Stomach (tissue), 9 donors: ENCODE results near the gene TRIM69. TPM values are rescaled to one million over a fixed set of nuclear protein-coding genes. Genes with fewer than 3 reads are reported as not detected.
"Not testable (repeated sequence)": the region's sequence is repeated elsewhere in the genome, so short reads cannot be mapped to it uniquely, and the experiment has no call there.

Experiments used
- DNase-seq, 2 donors: peaks; one replicate each; pipeline versions ENCODE4 v3.0.0 to v3.0.0-alpha.2; 2013 to 2019
- H3K27ac ChIP-seq, 5 donors: fragments of 200-600 bp in 4 of 5; sonication (generic) in 4 of 5; one replicate each; pipeline ENCODE4 v1.5.1; 2013 to 2019; ENCODE audit warnings: mild to moderate bottlenecking in 1 of 5, moderate library complexity in 1 of 5
- H3K27me3 ChIP-seq, 3 donors: fragments of 200-600 bp; sonication (generic); one replicate each; pipeline ENCODE4 v1.5.1; 2017 to 2019; ENCODE audit warnings: mixed run types in 1 of 3
- H3K36me3 ChIP-seq, 4 donors: fragments of 200-600 bp; sonication (generic); 1 replicate in 3 of 4; 2 replicates in 1 of 4; pipeline ENCODE4 v1.5.1; 2016 to 2019
- H3K4me1 ChIP-seq, 4 donors: fragments of 200-600 bp; sonication (generic); one replicate each; pipeline ENCODE4 v1.5.1; 2016 to 2019
- H3K4me3 ChIP-seq, 4 donors: fragments of 200-600 bp; sonication (generic) in 3 of 4; one replicate each; pipeline ENCODE4 v1.5.1; 2016 to 2019; ENCODE audit warnings: mild to moderate bottlenecking in 1 of 4
- H3K9me3 ChIP-seq, 4 donors: fragments of 200-600 bp; sonication (generic); one replicate each; pipeline ENCODE4 v1.5.1; 2016 to 2019
- EP300 ChIP-seq: sonication (generic); formaldehyde crosslinking; IDR thresholded peaks from one replicate; pipeline ENCODE4 v1.6.1; 2017; ENCODE audit warnings: antibody characterized with exemption
- POLR2A ChIP-seq, 4 donors: fragments of 450-650 bp; IDR thresholded peaks; one replicate each; pipeline ENCODE4 v1.6.1; 2016; ENCODE audit warnings: antibody characterized with exemption in 4 of 4, control low read depth in 2 of 4, mild to moderate bottlenecking in 1 of 4, moderate library complexity in 1 of 4
- POLR2AphosphoS5 ChIP-seq, 3 donors: sonication (generic); formaldehyde crosslinking; IDR thresholded peaks; one replicate each; pipeline ENCODE4 v1.6.1; 2016; ENCODE audit warnings: antibody characterized with exemption in 3 of 3
- WGBS, 5 donors: extraction: QIAGEN DNeasy Blood & Tissue Kit in 3 of 5; methylation state at CpG; one replicate each; pipeline versions ENCODE4 v1.1.5 to v1.1.7; 2013 to 2018; 5-methylcytosine and 5-hydroxymethylcytosine counted together
- intact Hi-C: fragments of 100-400 bp; cut with DNase I; formaldehyde crosslinking; loops from one replicate; pipeline ENCODE4 v1.15.1; 2023; ENCODE audit warnings: low total_unique reads
- polyA plus RNA-seq, 3 donors: library from polyadenylated mRNA; stranded (reverse); fragments of 200-250 nt; gene quantifications; one replicate each; pipeline ENCODE4 v1.2.3, GENCODE V29; 2013
- total RNA-seq, 5 donors: library from RNA; depleted of rRNA; stranded (reverse); fragments of >200 nt; gene quantifications; one replicate each; pipeline versions ENCODE4 v1.1.0 to v1.2.3, GENCODE V29; 2014 to 2016
- TF ChIP-seq, protein P1 (sequence below), 7 experiments: fragments of 450-650 bp in 4 of 7; fragments of 200-600 bp in 3 of 7; sonication (generic) in 3 of 7; IDR thresholded peaks; one replicate each; pipeline ENCODE4 v1.5.1; 2016 to 2019; ENCODE audit warnings: antibody characterized with exemption in 7 of 7, control low read depth in 2 of 7, mild to moderate bottlenecking in 1 of 7
- donor health status: healthy with polysubstance abuse.
- donor health status: Bipolar disorder and iron deficiency.
- donor health status: healthy.

TRIM69 gene
- total and polyA plus RNA-seq, 8 donors, result 0.58 to 43.8 (median 8.7) TPM

DNA sequence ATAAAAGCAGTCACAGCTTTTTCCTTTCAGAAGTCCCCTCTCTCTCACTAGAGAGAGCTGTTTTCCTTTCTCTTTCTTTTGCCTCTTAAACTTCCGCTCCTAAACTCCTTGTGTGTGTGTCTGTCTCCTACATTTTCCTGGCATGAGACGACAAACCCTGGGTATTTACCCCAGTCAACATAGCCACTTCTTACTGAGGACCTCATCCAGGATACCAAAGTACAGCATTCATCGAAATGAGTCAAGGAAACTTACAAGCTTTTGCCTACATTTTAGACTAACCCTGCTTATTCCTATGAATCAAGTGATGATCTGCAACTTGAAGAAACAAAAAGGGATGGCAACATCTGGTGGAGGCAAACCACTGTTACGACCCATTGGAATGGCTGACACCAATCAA is 41.9 kb upstream of the TRIM69 start:
- Histone ChIP-seq H3K4me3 (no peak overlapping the region), H3K27ac (no peak overlapping the region), H3K9me3 (peaks cover 0 to 3% (median 0%) of the 10 kb centered on the region in 4 donors), H3K27me3 (no peaks in the 10 kb centered on the region), H3K36me3 (no peaks in the 10 kb centered on the region), H3K4me1 (no peaks in the 10 kb centered on the region)
- 75 to 89% (median 79%) methylated on average over 4 of the region's 4 CpGs for WGBS, 5 donors
- DNase-seq, result no peak
- TF ChIP-seq POLR2A (IDR thresholded peaks at IDR 0.05) (no peak), POLR2AphosphoS5 (IDR thresholded peaks at IDR 0.05) (no peak), EP300 (no peak)
- TF ChIP-seq, protein P1, sequence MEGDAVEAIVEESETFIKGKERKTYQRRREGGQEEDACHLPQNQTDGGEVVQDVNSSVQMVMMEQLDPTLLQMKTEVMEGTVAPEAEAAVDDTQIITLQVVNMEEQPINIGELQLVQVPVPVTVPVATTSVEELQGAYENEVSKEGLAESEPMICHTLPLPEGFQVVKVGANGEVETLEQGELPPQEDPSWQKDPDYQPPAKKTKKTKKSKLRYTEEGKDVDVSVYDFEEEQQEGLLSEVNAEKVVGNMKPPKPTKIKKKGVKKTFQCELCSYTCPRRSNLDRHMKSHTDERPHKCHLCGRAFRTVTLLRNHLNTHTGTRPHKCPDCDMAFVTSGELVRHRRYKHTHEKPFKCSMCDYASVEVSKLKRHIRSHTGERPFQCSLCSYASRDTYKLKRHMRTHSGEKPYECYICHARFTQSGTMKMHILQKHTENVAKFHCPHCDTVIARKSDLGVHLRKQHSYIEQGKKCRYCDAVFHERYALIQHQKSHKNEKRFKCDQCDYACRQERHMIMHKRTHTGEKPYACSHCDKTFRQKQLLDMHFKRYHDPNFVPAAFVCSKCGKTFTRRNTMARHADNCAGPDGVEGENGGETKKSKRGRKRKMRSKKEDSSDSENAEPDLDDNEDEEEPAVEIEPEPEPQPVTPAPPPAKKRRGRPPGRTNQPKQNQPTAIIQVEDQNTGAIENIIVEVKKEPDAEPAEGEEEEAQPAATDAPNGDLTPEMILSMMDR (IDR thresholded peaks at IDR 0.05), result no peak
- intact Hi-C loops, result no loop called here

DNA sequence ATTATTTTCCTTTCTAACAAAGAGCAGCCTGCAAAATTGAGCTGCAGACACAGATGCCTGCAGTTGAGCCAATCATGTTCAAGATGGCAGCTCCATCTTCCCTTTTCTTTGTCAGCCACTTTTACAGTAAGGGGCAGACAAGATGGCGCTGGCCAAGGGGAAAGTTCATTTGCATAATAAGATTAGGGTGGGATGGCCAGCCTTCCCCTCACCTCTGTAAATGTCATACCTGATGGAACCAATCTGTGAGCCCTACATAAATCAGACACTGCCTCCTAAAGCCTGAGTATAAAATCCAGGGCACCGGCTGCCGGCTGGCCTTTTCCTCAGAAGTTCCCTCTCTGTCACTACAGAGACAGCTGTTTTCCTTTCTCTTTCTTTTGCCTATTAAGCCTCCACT is 41.0 kb upstream of the TRIM69 start:
- Histone ChIP-seq H3K4me3 (no peak overlapping the region), H3K27me3 (no peaks in the 10 kb centered on the region), H3K27ac (no peak overlapping the region), H3K9me3 (peaks cover 0 to 3% (median under 1%) of the 10 kb centered on the region in 4 donors), H3K4me1 (no peaks in the 10 kb centered on the region), H3K36me3 (no peaks in the 10 kb centered on the region)
- TF ChIP-seq POLR2AphosphoS5 (IDR thresholded peaks at IDR 0.05) (no peak), EP300 (no peak), POLR2A (IDR thresholded peaks at IDR 0.05) (no peak)
- TF ChIP-seq, protein P1 (IDR thresholded peaks at IDR 0.05), result no peak
- WGBS, 5 donors, result 56 to 86% (median 70%) methylated on average over 3 of the region's 3 CpGs
- no peak for DNase-seq
- intact Hi-C loops, result no loop called here

DNA sequence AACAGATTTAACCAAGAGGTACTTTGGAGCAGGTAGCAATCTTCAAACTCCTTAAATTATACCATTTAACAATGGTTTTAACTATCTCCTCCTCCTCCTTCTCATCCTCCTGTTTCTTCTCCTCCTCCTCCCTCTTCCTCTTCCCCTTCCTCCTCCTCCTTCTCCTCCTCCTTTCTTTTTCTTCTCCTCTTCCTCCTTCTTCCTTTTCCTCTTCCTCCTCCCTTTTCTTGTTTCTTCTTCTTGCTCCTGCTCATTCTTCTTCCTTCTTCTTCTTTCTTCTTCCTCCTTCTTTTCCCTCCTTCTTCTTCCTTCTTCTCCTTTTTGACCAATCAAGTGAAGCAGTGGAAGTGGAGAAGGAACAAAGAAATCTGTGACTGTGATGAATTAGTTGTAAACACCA is 39.3 kb upstream of the TRIM69 start:
- Histone ChIP-seq H3K36me3 (no peaks in the 10 kb centered on the region), H3K27me3 (no peaks in the 10 kb centered on the region), H3K4me3 (no peak overlapping the region), H3K9me3 (peaks cover 0 to 6% (median 2%) of the 10 kb centered on the region in 4 donors), H3K27ac (no peak overlapping the region), H3K4me1 (no peaks in the 10 kb centered on the region)
- intact Hi-C loops, result no loop called here
- no peak for DNase-seq
- TF ChIP-seq POLR2AphosphoS5 (IDR thresholded peaks at IDR 0.05), result no peak
- no peak for TF ChIP-seq EP300
- TF ChIP-seq POLR2A (IDR thresholded peaks at IDR 0.05), result no peak
- TF ChIP-seq, protein P1 (IDR thresholded peaks at IDR 0.05), result no peak

DNA sequence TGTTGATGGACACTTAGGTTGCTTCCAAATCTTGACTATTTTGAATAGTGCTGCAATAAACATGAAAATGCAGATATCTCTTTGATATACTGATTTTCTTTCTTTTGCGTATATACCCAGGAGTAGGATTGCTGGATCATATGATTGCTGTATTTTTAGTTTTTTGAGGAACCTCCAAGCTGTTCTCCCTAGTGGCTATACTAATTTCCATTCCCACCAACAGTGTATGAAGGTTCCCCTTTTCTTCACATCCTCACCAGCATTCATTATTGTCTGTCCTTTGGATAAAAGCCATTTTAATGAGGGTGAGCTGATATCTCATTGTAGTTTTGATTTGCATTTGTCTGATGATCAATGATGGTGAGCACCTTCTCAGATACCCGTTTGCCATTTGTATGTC is 37.7 kb upstream of the TRIM69 start:
- no peak overlapping the region for H3K27ac ChIP-seq
- WGBS, 5 donors, result 84 to 94% (median 92%) methylated on average over 2 of the region's 2 CpGs
- H3K27me3 ChIP-seq, result no peaks in the 10 kb centered on the region
- intact Hi-C loops, result no loop called here
- H3K4me1 ChIP-seq, result no peaks in the 10 kb centered on the region
- H3K36me3 ChIP-seq, result no peaks in the 10 kb centered on the region
- TF ChIP-seq EP300, result no peak
- TF ChIP-seq POLR2AphosphoS5 (IDR thresholded peaks at IDR 0.05), result no peak
- no peak for TF ChIP-seq POLR2A (IDR thresholded peaks at IDR 0.05)
- TF ChIP-seq, protein P1 (IDR thresholded peaks at IDR 0.05), result no peak
- no peak overlapping the region for H3K4me3 ChIP-seq
- peaks cover 0 to 14% (median 4%) of the 10 kb centered on the region in 4 donors for H3K9me3 ChIP-seq
- DNase-seq, result no peak

DNA sequence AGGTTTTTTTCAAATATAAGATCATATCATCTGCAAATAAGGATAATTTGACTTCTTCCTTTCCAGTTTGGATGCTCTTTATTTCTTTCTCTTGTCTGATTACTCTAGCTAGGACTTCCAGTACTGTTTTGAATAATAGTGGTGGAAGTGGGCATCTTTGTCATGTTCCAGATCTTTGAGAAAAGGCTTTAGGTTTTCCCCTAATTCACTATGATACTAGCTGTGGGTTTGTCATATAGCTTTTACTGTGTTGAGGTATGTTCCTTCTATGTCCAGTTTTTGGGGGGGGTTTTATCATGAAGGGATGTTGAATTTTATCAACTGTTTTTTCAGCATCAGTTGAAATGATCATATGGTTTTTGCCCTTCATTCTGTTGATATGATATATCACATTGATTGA is 35.7 kb upstream of the TRIM69 start:
- H3K27ac ChIP-seq, H3K27me3 ChIP-seq, DNase-seq, H3K4me1 ChIP-seq, H3K4me3 ChIP-seq, intact Hi-C loops, H3K36me3 ChIP-seq: not testable (repeated sequence)
- peaks cover 0 to 14% (median 4%) of the 10 kb centered on the region in 4 donors for H3K9me3 ChIP-seq
